Activated CD4-positive, alpha-beta T cell treated with anti-CD3 and anti-CD28 coated beads for 4 hours (primary cell): ENCODE data around the gene CHST13.

Source experiments
- DNase-seq, 2 donors: peaks; one replicate each; pipeline ENCODE4 v3.0.0-alpha.2; 2020

Gene CHST13

GRCh38 chr3:126510308-126510910 is 13.5 kb upstream of the CHST13 start:
- no peak for DNase-seq

GRCh38 chr3:126511291-126511690 is 12.7 kb upstream of the CHST13 start:
- DNase-seq, result no peak

GRCh38 chr3:126512026-126512425 is 11.9 kb upstream of the CHST13 start:
- DNase-seq, result no peak

GRCh38 chr3:126512916-126513650 is 10.9 kb upstream of the CHST13 start:
- no peak for DNase-seq

GRCh38 chr3:126514161-126514560 is 9.8 kb upstream of the CHST13 start:
- no peak for DNase-seq

GRCh38 chr3:126515066-126515706 is 8.8 kb upstream of the CHST13 start:
- DNase-seq, result no peak

- DNase-seq, result no peak
Observed at GRCh38 chr3:126516152-126516935, 7.6 kb upstream of the CHST13 start.

- no peak for DNase-seq
Observed at GRCh38 chr3:126516936-126517290, 7.0 kb upstream of the CHST13 start.

GRCh38 chr3:126517291-126517951 is 6.5 kb upstream of the CHST13 start, which contains the start of gene UROC1:
TSS of gene UROC1 (minus strand) at chr3:126517773. CDS start at chr3:126517719, 54 bp downstream.
- DNase-seq, result no peak

- no peak for DNase-seq
Observed at GRCh38 chr3:126517986-126518778, 5.8 kb upstream of the CHST13 start.

- no peak for DNase-seq
Observed at GRCh38 chr3:126518779-126519177, 5.2 kb upstream of the CHST13 start.

GRCh38 chr3:126519506-126520455 is 4.2 kb upstream of the CHST13 start:
- DNase-seq, result no peak

GRCh38 chr3:126521122-126521891 is 2.6 kb upstream of the CHST13 start:
- no peak for DNase-seq

GRCh38 chr3:126522363-126522788 is 1.6 kb upstream of the CHST13 start:
- DNase-seq, result peak; percentile 20 to 43

GRCh38 chr3:126524429-126524988 is 554 bp downstream of the CHST13 start:
- no peak for DNase-seq

GRCh38 chr3:126525091-126525852 is 1.3 kb downstream of the CHST13 start:
- no peak for DNase-seq

GRCh38 chr3:126525853-126526667 is 2.1 kb downstream of the CHST13 start:
- DNase-seq, result no peak

GRCh38 chr3:126526668-126527005 is 2.7 kb downstream of the CHST13 start:
- no peak for DNase-seq
